Measurements from ENCODE around the gene MSANTD7. TPM values are rescaled to one million over a fixed set of nuclear protein-coding genes. Genes with fewer than 3 reads are reported as not detected.
"Not testable (repeated sequence)": the region's sequence is repeated elsewhere in the genome, so short reads cannot be mapped to it uniquely, and the experiment has no call there.

Gene MSANTD7
- total RNA-seq, 1 donor from 2014 or later: 24.7 TPM

DNA sequence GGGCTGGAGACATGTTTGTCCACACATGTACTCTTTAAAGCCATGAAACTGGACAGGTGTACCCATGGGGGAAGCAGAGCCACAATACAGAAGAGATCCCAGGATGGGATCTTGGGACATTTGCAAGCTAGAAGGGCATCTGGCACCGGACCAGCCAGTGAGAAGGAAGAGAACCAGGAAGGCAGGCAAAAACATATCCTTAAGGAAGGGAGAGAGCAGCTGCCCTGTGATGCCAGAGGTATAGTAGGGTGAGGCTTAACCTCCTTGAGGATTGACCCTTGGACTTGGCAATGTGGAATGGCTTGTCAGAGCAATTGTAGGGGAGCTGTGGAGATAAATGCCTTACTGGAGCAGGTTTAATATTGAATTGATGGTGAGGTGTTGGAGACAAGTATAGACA lies 22.7 kb downstream of the MSANTD7 start:
- Mint-ChIP-seq H3K27ac (ENCODE audit: unreplicated experiment) (no peak overlapping the region), H3K27me3 (ENCODE audit: low read depth) (no peaks in the 10 kb centered on the region), H3K36me3 (ENCODE audit: low read depth) (peaks cover 12% of the 10 kb centered on the region), H3K4me3 (no peak overlapping the region), H3K9me3 (no peaks in the 10 kb centered on the region), H3K4me1 (no peaks in the 10 kb centered on the region)
- DNase-seq (ENCODE audit: low read depth, low spot score): no peak
- TF ChIP-seq, protein P1, sequence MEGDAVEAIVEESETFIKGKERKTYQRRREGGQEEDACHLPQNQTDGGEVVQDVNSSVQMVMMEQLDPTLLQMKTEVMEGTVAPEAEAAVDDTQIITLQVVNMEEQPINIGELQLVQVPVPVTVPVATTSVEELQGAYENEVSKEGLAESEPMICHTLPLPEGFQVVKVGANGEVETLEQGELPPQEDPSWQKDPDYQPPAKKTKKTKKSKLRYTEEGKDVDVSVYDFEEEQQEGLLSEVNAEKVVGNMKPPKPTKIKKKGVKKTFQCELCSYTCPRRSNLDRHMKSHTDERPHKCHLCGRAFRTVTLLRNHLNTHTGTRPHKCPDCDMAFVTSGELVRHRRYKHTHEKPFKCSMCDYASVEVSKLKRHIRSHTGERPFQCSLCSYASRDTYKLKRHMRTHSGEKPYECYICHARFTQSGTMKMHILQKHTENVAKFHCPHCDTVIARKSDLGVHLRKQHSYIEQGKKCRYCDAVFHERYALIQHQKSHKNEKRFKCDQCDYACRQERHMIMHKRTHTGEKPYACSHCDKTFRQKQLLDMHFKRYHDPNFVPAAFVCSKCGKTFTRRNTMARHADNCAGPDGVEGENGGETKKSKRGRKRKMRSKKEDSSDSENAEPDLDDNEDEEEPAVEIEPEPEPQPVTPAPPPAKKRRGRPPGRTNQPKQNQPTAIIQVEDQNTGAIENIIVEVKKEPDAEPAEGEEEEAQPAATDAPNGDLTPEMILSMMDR (conservative IDR thresholded peaks at IDR 0.05): no peak

DNA sequence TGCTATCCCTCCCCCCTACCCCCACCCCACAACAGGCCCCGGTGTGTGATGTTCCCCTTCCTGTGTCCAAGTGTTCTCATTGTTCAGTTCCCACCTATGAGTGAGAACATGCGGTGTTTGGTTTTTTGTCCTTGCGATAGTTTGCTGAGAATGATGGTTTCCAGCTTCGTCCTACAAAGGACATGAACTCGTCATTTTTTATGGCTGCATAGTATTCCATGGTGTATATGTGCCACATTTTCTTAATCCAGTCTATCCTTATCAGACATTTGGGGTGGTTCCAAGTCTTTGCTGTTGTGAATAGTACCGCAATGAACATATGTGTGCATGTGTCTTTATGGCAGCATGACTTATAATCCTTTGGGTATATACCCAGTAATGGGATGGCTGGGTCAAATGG lies 26.4 kb downstream of the MSANTD7 start:
- H3K27me3 Mint-ChIP-seq (ENCODE audit: low read depth); H3K4me1 Mint-ChIP-seq; DNase-seq (ENCODE audit: low read depth, low spot score); H3K27ac Mint-ChIP-seq (ENCODE audit: unreplicated experiment); H3K4me3 Mint-ChIP-seq; H3K9me3 Mint-ChIP-seq: not testable (repeated sequence)
- peaks cover 16% of the 10 kb centered on the region for H3K36me3 Mint-ChIP-seq (ENCODE audit: low read depth)

DNA sequence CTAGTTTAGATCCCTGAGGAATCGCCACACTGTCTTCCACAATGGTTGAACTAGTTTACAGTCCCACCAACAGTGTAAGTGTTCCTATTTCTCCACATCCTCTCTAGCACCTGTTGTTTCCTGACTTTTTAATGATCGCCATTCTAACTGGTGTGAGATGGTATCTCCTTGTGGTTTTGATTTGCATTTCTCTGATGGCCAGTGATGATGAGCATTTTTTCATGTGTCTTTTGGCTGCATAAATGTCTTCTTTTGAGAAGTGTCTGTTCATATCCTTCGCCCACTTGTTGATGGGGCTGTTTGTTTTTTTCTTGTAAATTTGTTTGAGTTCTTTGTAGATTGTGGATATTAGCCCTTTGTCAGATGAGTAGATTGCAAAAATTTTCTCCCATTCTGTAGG lies 26.8 kb downstream of the MSANTD7 start:
- H3K4me3 Mint-ChIP-seq; H3K9me3 Mint-ChIP-seq; H3K27ac Mint-ChIP-seq (ENCODE audit: unreplicated experiment); H3K4me1 Mint-ChIP-seq; H3K27me3 Mint-ChIP-seq (ENCODE audit: low read depth); DNase-seq (ENCODE audit: low read depth, low spot score): not testable (repeated sequence)
- H3K36me3 Mint-ChIP-seq (ENCODE audit: low read depth): peaks cover 19% of the 10 kb centered on the region

DNA sequence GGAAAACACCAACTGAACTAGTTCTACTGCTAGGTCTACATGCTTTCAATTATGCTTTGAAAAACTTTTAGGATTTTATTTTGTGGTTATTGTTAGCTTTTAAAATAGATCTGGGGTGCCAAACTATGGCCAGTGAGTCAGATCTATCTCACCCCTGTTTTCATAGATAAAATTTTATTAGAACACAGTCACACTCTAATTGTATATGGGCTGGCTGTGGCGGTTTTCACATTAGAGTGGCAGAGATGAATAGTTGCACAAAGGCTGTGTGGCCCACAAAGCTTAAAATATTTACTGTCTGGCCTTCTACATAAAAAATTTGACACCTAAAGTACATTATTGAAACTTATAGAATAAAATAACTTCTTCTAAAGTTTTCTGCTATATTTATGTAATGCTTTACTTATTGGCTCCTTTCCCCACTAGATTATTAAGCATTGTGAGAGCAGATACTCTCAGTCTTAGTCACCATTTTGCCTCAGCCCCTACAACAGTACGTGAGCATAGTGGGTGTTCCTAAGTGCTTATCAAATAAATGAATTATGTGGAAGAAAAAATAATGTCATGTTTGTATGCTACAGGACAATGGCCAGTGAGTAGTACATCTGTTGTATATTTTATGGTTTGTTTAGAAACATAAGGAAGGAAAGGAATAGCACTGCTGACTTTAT lies 35.1 kb downstream of the MSANTD7 start:
- DNase-seq (ENCODE audit: low read depth, low spot score): no peak
- Mint-ChIP-seq H3K36me3 (ENCODE audit: low read depth) (peaks cover 3% of the 10 kb centered on the region), H3K4me1 (peaks cover 15% of the 10 kb centered on the region)

DNA sequence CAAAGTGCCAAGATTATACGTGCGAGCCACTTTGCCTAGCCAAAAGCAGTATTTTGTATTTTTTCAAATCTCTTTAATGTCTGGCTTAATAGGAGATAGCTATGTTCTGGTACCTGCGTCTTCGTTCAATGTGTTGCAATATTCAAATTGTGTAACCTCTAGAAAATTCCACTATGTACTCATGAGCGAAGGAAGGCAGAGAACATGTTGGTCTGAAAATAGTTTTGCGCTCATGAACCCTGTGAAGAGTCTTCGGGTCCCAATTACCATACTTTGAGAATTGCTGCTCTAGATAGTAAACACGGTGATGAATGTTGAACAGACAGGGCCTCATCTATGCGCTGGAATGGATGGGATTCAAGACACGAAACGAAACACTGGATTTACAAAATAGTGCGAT lies 37.8 kb downstream of the MSANTD7 start:
- Mint-ChIP-seq H3K4me1 (peaks cover 26% of the 10 kb centered on the region), H3K4me3 (peak overlapping the region; percentile 99), H3K9me3 (no peaks in the 10 kb centered on the region), H3K27ac (ENCODE audit: unreplicated experiment) (no peak overlapping the region), H3K27me3 (ENCODE audit: low read depth) (no peaks in the 10 kb centered on the region), H3K36me3 (ENCODE audit: low read depth) (no peaks in the 10 kb centered on the region)
- DNase-seq (ENCODE audit: low read depth, low spot score): no peak
- TF ChIP-seq, protein P1 (conservative IDR thresholded peaks at IDR 0.05): no peak

More for the DNA sequence above, 35.1 kb downstream of the MSANTD7 start:
- no peak overlapping the region for H3K4me3 Mint-ChIP-seq
- H3K27me3 Mint-ChIP-seq (ENCODE audit: low read depth): no peaks in the 10 kb centered on the region
- H3K27ac Mint-ChIP-seq (ENCODE audit: unreplicated experiment): no peak overlapping the region
- H3K9me3 Mint-ChIP-seq: no peaks in the 10 kb centered on the region
- TF ChIP-seq, protein P1 (conservative IDR thresholded peaks at IDR 0.05): no peak

DNA sequence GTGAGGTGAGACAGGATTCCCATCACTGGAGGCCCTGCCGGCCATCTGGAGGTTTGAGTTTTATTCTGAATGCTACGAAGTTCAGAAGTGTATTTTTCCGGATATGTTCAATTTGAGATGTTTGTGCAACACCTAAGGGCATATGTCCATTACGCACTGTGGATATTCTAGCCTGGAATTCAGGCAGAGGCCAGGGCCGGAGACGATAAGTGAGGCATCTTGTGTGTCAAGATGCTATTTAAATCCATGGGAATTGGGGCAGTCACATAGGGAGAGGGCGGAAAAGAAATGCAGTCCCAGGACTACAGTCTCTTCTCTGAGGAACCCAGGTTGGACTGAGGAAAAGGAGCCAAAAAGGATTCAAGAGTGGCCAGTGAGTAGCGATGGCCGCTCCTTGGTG lies 38.7 kb downstream of the MSANTD7 start:
- Mint-ChIP-seq H3K4me1 (peaks cover 28% of the 10 kb centered on the region), H3K4me3 (peak overlapping the region; percentile 99), H3K36me3 (ENCODE audit: low read depth) (no peaks in the 10 kb centered on the region), H3K27ac (ENCODE audit: unreplicated experiment) (peak overlapping the region; percentile 92), H3K27me3 (ENCODE audit: low read depth) (no peaks in the 10 kb centered on the region), H3K9me3 (no peaks in the 10 kb centered on the region)
- TF ChIP-seq, protein P1 (conservative IDR thresholded peaks at IDR 0.05): no peak
- no peak for DNase-seq (ENCODE audit: low read depth, low spot score)

Data from neural crest cell (in vitro differentiated cells).